Esophagus muscularis mucosa (tissue), 3 donors: ENCODE measurements around the gene TNNT2.

Source experiments
- EP300 ChIP-seq: sonication (generic); formaldehyde crosslinking; IDR thresholded peaks from one replicate; pipeline ENCODE4 v1.6.1; 2017; ENCODE audit warnings: antibody characterized with exemption
- POLR2A ChIP-seq: fragments of 450-650 bp; IDR thresholded peaks from one replicate; pipeline ENCODE4 v1.6.1; 2017; ENCODE audit warnings: antibody characterized with exemption, moderate library complexity, mild to moderate bottlenecking, low read depth
- POLR2AphosphoS5 ChIP-seq, 2 donors: sonication (generic); formaldehyde crosslinking; IDR thresholded peaks; one replicate each; pipeline ENCODE4 v1.6.1; 2017; ENCODE audit warnings: antibody characterized with exemption in 2 of 2

DNA sequence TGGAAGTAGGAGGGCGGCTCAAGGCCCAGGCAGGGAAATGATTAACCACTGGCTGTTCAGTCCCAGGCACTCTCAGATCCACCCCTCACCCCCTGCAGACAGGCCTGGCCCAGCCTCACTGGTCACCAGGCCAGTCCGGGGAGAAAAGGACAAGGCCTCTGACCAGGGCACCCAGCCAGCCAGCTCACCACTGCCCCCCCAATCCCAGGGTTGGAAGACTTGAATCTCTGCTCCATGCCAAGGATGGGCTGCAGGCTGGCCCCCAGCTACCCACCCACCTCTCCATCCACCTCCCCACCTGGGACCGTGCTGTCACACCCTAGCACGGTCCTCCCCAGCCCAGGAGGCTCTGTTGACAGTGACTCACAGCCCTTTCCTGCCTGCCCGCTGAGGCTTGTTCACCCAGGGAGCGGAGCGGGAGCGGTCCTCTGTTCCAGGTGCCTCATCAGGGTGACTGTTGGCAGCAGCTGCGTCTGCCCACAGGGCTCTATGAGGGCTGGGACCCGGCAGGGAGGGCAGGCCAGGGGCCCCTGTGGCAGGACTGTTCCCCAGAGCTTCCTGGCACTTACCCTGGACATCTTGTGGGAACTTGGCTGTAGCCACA, 19.5 kb upstream of the TNNT2 start:
- TF ChIP-seq POLR2AphosphoS5 (IDR thresholded peaks at IDR 0.05) (no peak), POLR2A (no peak), EP300 (no peak)
